ENCODE results near the gene FANCI. TPM values are rescaled to one million over a fixed set of nuclear protein-coding genes. Genes with fewer than 3 reads are reported as not detected.

Gene FANCI
- total RNA-seq (2014; rRNA removed) = 67.1 and 74.9 TPM in 2 replicates
- 19.5 TPM for polyA plus RNA-seq (2012)

DNA sequence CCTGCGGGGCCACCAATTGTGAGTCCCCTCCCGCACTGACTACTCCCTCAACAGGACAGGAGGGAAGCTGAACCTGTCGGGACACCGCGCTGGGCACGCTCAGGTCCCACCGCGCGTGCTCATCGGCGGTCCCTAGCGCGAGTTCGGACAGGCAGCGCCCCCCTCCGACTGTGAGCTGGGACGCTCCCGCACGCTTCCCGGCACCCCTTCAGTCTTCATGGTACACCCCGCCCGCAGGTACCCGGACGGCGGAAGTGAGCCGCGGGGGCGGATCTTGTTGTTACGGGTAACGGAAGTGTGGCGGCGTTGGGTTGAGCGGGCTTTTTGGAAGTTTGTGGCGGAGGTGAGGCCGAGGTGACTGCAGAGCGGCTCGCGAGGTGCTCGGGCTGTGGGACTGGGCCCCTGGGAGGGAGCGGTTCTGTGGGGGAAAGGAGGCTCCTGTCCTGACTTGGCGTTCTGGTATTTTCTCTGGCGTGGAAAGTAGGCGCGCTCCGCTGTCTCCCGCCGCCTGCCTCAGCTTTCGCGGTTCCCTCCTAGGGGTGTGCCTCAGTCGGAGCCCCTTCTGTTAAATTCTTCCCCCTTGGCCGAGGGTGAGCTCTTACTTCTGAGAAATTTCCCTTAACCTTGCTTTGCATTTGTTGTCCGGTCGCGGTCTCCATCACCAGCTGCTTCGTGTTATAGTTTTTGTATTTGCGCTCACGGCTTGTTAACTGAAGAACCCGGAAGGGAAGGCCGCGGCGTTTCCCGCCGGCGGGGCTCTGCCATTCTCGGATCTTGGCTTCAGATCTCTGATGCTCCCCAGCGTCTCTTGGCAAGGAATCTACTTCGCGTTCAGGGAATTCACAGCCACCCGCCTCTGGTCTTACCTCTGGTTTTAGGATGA is at the start of gene FANCI:
Gene FANCI, plus strand, starts transcription at position 289 of the 883 bp plus-strand sequence. CDS start 3,669 bp downstream, outside the sequence.
- peak; percentile 90 for DNase-seq (ENCODE audit: low read depth)

DNA sequence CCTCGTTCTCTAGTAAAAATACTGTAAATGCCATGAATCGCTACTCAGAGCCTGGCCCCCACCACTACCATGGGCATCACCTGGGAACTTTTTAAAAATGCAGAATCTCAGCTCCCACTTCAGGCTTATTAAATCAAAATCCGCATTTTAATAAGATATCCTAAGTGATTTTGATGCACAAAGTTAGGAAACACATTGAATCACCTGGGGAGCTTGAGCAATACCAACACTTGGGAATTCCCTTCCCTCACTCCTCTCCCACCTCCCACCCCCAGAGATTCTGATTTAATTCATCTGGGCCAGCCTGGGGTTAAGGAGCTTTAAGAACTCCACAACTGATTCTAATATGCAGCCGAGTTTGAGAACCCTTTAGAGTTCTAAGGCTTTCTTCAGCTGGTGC is 49.2 kb upstream of the FANCI start:
- no peak for DNase-seq (ENCODE audit: low read depth)

DNA sequence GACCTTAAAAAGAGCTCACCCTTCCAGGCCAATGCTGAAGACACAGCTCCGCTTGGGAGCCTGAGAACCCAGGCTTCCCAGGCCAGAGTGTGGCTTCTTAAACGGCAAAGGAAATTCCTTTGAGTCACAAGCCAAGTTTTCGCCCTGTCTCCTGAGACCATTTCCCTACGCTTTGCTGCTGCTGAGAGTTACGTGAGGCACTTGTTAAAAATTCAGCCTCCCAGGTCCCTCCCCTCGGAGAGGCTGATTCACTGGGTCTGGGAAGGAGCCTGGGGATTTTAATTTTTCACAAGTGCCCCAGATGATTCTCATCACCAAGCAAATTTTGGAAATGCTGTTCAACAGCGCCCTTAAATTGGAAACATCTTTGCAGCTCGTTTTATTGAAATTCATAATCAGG is 47.9 kb upstream of the FANCI start:
- no peak for DNase-seq (ENCODE audit: low read depth)

DNA sequence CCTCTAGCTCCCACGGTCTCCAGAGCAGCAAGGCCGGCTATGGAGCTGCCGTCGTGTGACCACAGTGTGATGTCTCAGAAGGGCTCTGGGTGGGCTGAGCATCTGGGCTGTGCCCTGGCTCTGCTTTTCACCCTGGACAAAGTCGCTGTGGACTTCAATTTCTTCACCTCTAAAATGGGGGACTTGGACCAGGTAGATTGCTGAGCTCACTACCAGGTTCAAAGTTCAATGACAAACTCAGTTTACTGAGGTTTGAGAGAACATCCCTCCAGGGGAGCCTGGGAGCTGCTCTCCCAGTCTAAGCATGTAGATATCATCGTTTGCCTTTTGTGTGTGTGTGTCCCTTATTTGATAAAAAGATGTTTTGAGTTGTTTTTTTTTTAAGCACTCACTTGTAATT is 47.5 kb upstream of the FANCI start:
- DNase-seq (ENCODE audit: low read depth) = no peak

DNA sequence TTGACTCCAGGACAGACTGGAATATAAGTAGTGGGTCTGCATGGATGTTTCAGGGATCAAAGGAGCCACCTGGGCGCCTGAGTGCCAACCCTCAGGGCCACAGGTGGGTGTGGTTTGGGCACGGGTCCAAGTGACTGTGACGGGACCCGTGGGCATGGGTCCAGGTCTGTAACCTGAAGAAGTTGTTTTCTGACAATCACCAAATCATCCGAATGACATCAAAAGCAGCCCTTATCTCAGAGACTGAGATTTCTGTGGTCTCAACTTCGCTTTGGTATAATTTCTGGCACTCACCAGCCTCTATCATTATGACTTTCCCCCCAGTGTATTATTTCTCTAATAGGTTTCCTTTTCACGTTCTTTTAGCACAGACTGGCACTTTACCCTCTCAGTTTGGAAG is 46.8 kb upstream of the FANCI start:
- no peak for DNase-seq (ENCODE audit: low read depth)

DNA sequence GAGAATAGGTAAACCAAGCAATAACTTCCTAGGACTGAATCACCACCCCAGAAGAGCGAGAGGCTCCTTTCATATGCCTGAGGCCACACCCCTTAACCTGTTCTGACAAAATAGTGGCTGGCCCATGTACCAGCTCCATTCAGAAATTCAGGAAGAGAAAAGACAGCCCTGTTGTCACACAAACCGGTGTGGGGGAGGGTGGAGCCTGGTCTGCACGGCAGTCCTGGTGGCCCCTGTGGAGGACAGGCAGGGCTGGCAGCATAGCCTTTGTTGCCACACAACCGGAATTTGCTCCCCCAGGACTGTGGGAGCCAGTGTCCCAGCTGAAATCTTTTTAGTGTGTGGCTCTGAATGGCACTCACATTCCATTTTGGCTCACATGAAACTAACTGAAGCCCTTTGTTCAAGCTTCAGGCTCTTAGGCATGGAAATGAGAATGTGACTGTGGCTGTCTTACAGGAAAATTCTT is 46.2 kb upstream of the FANCI start:
- DNase-seq (ENCODE audit: low read depth) = no peak

DNA sequence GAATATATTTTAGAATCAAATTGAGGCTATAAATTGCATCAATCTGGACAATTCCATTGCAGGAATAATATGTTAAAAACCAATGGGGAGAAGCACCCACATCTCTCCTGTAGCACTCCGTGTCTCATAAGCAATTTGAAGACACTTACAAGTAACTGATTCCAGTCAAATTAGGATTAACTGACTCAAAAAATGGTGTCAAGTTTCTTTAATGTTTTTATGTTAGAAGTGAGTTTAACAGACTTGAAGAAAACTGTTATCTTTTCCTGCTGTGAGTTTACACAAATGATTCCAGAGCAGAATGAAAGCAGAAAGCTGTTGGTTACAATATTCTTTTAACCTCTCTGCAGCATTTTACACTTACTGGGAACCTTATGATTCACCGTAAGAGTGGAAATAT is 45.6 kb upstream of the FANCI start:
- DNase-seq (ENCODE audit: low read depth) = no peak

DNA sequence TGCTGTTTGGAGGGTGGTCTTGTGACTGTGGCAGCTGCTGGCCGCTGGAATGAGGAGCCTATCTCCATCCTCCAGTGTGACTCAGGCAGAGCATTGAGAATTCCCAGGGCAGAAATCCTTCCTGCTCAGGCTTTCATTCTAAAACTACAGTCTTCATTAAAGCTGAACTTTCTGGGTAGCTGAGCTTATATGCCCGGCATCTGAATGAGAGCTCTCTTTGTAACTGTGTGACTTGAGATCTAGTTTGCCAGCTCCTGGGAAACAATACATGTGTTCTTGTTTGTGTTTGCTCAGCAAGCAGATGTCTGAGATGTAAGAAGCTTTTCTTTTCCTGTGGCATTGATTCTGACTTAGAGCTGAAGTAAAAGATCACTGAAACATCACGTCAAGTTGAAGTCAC is 44.8 kb upstream of the FANCI start:
- no peak for DNase-seq (ENCODE audit: low read depth)

DNA sequence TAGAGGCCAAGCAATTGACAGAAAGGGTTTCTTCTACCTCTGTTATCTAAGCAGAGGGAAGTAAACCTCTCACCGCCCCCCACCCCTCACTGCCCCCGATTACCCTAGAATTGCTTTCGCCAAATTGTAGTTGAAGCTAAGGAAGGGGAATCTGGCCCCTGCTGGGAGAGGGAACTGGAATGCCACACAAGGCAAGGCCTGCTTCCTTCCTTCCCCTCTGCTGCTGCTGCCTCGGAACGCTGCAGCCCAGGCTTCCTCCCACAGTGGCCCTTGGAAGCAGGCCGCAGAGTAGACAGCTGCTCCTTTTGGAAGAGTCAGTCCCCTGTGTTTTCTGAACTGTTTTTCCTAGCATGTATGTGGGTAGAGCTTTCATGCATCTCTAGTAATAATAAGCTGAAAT is 44.0 kb upstream of the FANCI start:
- no peak for DNase-seq (ENCODE audit: low read depth)

DNA sequence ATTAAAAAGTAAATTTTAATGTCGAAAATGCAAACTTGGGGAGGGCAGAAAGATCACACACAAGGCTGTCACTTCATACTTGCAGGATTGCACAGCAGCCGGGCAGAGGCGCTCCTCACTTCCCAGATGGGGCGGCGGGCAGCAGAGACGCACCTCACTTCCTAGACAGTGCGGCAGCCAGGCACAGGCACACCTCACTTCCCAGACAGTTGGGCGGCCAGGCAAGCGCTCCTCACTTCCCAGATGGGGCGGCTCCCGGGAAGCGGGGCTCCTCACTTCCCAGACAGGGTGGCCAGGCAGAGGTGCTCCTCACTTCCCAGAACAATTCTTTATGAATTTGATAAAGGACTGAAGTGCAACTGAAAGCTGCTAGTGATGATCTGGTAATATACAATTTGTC is 43.6 kb upstream of the FANCI start:
- no peak for DNase-seq (ENCODE audit: low read depth)

DNA sequence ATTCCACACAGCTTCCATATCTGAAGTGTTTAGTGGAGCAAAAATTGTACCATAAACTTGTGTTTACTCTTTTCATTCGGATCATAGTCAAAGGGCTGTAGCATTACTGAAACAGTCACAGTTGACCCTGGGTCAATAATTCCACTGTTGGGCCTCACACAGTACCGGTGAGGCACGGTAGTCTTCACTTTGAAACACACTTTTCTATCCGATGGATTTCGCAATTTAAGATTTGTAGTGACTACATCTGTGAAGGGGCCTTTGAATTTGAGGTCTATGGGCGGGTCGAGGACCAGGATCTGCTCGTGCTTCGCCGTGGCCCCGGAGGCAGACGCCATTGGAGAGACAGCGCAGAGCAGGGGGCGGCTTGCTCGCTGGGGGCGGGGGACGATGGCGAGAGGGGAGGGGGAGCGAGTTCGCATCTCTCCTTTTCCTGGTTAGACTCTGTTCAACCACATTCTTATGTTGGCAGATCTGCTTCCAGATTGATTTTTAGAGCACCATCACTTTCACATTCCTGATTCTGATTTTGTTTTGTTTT is 42.2 kb upstream of the FANCI start:
- DNase-seq (ENCODE audit: low read depth) = no peak

DNA sequence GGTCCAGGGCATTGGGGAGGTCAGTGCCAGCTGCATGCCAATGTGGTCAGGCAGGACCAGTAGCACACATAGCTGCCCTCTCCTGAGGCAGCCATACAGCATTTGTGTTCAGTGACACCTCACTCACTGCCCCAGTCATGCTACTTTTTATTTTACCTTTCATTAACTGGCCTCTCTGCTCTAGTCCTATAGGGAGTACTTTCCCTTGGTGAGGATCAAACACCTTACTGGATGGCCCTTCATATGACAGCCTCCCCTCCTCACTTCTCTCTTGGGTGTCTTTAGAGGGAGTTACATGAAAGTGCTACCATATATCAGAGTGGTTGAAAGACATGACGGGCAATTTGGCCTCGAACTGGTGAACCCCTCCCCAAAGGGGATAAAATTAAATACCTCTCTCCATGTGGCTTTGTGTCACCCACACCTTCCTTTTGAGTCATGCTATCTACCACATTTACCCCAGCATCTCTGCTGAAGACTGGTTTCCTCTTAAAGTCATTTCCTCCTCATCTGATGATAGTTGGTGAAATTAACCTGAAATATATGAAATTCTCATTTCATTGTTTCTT is 40.0 kb upstream of the FANCI start:
- no peak for DNase-seq (ENCODE audit: low read depth)

DNA sequence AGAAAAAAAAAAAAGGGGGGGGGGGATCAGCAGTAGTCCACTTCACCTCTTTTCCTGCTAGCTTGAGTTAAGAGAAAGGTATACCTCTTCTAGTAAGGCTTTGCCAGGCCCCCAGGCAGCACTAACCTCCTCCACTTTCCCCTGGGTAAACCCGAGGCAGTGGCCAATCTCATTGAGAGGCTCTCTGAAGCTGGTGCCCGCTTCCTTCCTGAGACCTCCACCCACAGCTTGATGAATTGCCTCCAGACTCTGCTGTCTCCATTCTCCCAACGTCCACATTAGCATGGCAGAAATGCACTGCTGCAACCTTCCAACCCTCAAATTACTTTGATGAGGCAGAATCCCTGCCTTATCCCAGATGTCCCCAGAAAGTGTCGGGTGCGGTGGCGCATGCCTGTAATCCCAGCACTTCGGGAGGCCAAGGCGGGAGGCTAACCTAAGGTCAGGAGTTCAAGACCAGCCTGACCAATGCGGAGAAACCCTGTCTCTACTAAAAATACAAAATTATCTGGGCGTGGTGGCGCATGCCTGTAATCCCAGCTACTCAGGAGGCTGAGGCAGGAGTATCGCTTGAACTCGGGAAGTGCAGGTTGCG is 37.7 kb upstream of the FANCI start:
- DNase-seq (ENCODE audit: low read depth) = no peak

DNA sequence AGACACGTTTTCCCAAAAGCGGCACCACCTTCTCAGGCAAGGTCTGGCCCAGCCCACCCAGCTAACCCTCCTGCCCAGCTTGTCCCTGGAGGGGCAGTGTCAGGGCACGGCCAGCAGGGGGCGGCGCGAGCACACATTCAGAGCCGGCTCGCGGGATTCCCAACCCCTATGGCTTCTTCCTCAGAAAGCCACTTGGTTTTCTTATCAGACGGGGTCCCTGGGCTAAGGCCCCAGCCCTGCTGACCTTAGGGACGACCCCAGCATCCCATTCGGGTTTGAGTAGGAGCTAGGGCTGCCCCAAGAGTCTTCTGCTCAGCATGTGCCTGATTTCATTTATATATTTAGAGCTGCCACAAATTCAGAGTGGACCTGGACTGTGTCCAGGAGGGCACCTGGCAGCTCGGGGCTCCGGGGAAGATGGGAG is 36.9 kb upstream of the FANCI start:
- DNase-seq (ENCODE audit: low read depth) = peak; percentile 55

DNA sequence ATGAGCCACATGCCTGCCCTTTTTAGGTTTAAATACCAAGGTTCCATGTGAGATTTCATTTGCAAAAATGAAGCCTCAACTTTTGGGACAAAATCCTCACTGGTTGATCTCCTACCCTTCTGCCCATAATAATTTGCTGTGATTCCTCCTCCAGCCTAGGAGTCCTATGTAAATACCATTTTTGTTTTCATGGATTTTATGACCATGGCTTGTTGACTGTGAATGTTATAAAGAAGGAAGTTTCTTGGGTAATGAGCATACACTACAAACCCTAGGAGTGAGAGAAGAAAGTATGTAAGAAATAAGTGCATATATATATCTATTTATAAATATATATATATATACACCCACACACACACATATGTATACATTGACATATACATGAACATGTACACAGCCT is 35.5 kb upstream of the FANCI start:
- no peak for DNase-seq (ENCODE audit: low read depth)

DNA sequence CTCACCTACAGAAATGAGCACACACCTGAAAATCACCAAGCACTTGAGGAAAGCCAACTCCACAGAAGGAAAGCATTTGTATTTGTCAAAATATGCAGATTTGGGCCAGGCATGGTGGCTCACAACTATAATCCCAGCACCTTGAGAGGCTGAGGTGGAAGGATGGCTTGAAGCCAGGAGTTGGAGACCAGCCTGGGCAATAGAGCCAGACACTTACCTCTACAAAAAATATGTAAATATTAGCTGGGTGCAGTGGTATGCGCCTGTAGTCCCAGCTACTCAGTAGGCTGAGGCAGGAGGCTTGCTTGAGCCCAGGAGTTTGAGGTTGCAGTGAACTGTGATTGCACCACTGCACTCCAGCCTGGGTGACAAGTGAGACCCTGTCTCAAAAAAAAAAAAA is 34.7 kb upstream of the FANCI start:
- no peak for DNase-seq (ENCODE audit: low read depth)

DNA sequence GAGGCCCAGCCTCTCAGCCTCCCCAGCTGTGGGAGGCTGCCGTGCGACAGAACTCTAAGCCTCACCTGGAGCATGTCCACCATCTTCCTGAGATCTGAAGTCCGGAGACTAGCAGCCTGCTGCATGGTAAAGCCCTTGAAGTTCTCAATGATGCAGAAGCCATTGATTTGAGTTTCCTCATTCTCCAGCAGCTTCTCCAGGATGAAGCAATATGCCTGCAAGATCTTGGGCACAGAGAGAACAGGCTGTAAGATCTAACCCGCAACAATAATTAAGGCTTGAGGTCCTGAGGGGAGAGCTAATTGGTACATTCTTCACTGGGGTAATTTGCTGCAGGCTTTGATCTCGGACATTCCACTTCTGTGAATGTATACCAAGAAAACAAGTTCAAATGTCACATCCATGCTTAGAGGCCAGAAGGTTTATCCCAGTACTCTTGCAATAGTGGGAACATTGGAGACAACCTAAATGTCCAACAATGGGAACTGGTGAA is 32.1 kb upstream of the FANCI start:
- no peak for DNase-seq (ENCODE audit: low read depth)

DNA sequence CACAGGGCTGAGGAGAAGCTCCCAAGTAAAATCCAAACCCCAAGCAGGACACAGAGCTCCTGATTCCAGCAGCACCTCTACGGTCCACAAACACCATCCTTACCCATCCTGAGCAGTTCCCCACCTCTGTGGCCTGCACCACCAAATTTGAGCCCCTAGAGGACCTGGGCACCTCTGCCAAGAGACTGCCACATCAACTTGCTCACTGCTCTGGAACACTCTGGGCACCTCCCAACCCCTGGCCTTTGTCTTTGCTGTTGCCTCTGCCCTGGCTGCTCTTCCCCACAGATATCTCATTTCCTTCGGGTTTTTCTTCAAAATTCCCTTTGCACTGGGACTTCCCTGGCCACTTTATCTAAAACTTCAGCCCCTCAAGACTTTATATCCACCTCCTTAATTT is 28.2 kb upstream of the FANCI start:
- no peak for DNase-seq (ENCODE audit: low read depth)

DNA sequence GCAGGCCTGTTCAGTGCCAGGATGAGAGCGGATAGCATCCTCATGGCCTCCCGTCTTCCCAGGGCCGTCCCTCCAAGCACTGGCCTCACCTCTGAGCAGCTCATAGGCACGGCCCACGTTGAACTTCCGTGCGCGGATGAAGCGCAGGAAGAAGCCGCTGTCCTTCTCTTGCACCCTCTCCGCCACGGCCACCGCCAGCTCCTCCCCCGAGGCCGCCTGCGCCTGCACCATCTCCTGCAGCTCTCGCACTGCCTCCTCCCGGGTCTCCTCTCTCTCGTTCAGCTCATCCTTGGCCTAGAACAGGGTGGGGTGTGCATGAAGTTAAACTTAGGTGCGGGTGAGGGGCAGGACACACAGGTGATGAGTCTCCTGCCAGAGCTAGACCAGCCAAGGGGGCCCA is 26.7 kb upstream of the FANCI start:
- no peak for DNase-seq (ENCODE audit: low read depth)

DNA sequence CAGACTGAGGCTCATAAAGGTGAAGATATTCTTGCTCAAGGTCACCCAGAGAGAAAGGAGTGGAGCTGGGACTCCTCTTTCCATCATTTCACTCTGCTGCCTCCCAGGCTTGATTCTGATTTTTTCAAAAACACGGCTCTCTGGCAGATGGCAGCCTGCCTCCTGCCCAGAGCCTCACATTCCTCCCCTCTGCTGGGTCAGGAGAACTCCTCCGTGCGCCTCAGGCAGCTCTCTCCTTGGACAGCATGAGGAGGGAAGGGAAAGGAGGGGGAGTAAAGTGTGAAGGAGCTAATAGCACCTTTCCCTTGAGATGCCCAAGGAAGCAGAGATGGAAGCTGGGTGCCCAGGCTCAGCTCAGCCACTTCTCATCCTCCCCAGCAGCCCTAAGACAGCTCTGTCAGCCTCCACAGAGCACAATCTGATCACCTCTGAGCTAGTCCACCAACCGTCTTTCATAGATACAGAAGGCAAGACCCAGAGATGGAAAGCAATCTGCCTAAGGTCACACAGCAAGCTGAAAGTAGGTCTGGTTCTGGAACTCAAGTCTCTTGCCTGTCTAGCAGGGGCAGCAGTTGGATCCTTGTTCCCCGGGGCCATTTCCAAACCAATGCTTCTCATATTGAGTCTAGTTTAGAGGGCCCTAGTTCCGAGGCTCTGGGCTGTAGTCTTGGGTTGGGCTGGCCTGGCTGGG is 25.9 kb upstream of the FANCI start:
- DNase-seq (ENCODE audit: low read depth) = no peak

DNA sequence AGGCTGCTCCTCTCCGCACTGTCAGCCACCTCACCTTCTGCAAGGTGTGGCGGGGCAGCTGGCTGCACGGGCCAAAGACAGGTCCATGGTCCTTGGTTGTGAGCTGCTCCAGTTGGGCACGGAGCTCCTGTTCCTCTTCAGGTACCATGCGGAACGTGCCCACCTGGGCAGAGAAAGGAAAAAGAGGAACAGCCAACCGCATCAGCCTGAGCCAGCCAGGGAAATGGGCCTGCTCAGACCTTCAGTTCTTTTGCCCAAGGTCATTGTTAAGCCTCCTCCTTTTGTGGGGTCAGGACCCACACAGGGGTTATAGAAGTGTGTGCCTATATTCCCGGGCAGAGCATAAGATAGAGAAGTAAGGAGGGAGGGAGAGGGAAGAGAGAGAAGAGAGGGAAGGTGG is 25.2 kb upstream of the FANCI start:
- DNase-seq (ENCODE audit: low read depth) = no peak

DNA sequence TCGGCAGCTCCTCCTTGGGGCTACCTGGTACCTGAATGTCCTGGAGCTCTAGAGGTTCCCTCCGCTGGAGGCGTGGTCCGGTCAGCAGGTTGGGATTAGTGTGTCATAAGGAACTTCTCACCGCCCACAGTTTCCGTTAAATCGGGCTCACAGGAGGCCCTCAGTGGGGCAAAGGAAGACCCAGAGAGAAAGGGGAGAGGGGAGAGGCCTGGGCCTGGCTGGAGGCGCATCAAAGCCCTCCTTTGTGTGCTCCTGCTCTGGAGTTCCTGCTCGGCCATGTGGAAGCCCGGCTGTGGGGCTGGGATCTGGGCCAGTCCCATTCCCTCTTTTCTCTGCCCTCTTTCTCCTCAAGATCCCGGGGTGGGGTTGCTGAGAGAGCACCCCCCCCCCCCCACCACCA is 22.2 kb upstream of the FANCI start, which contains the start of gene RLBP1:
Gene RLBP1, minus strand, starts transcription at position 37 of the 400 bp plus-strand sequence. CDS start 2,604 bp downstream, outside the sequence.
- no peak for DNase-seq (ENCODE audit: low read depth)
